ENCODE results near the gene LAMC2. TPM values are rescaled to one million over a fixed set of nuclear protein-coding genes. Genes with fewer than 3 reads are reported as not detected.
A peak's percentile ranks its signal among the peaks of the same experiment; 100 is the strongest.

LAMC2 gene
- total and polyA plus RNA-seq, 3 experiments from 2014 or later: not detected

- Histone ChIP-seq H3K27me3 (ENCODE audit: insufficient read depth, low read length, poor library complexity, severe bottlenecking) (no peaks in the 10 kb centered on the region), H3K27ac (ENCODE audit: low read depth, low read length) (no peak overlapping the region), H3K4me1 (ENCODE audit: insufficient read depth, low read length) (peaks cover 24% of the 10 kb centered on the region), H3K4me3 (ENCODE audit: low read length) (no peak overlapping the region), H3K9me3 (ENCODE audit: low read length) (no peaks in the 10 kb centered on the region), H3K36me3 (ENCODE audit: insufficient read depth, low read length) (no peaks in the 10 kb centered on the region)
- no peak for DNase-seq
- CTCF ChIA-PET: no interaction called here
- Mint-ChIP-seq H3K9me3 (no peaks in the 10 kb centered on the region), H3K36me3 (no peaks in the 10 kb centered on the region), H3K27me3 (peaks cover 2 to 14% of the 10 kb centered on the region in 2 donors), H3K4me1 (peaks cover 0 to 21% (median 9%) of the 10 kb centered on the region in 3 donors), H3K4me3 (no peak overlapping the region), H3K27ac (no peak overlapping the region)
- POLR2A ChIA-PET: no interaction called here
Measured at GRCh38 chr1:183218027-183218618, 32.1 kb downstream of the LAMC2 start.

GRCh38 chr1:183218971-183219615, 33.0 kb downstream of the LAMC2 start:
- no peak overlapping the region for H3K27ac ChIP-seq (ENCODE audit: low read depth, low read length)
- H3K27me3 Mint-ChIP-seq: peaks cover 0 to 11% of the 10 kb centered on the region in 2 donors
- no peak overlapping the region for H3K27ac Mint-ChIP-seq
- peaks cover 0 to 21% (median 9%) of the 10 kb centered on the region in 3 donors for H3K4me1 Mint-ChIP-seq
- no peaks in the 10 kb centered on the region for H3K9me3 Mint-ChIP-seq
- ChIA-PET POLR2A (no interaction called here), CTCF (no interaction called here)
- no peaks in the 10 kb centered on the region for H3K36me3 Mint-ChIP-seq
- H3K4me1 ChIP-seq (ENCODE audit: insufficient read depth, low read length): peaks cover 24% of the 10 kb centered on the region
- no peaks in the 10 kb centered on the region for H3K36me3 ChIP-seq (ENCODE audit: insufficient read depth, low read length)
- H3K4me3 ChIP-seq (ENCODE audit: low read length): peak overlapping the region; percentile 15
- H3K9me3 ChIP-seq (ENCODE audit: low read length): no peaks in the 10 kb centered on the region
- H3K4me3 Mint-ChIP-seq: no peak overlapping the region
- H3K27me3 ChIP-seq (ENCODE audit: insufficient read depth, low read length, poor library complexity, severe bottlenecking): no peaks in the 10 kb centered on the region
- peak in 3 of 5 donors; percentile 37 to 83 (median 51) for DNase-seq

- H3K4me1 ChIP-seq (ENCODE audit: insufficient read depth, low read length): peaks cover 24% of the 10 kb centered on the region
- H3K4me1 Mint-ChIP-seq: peaks cover 0 to 21% (median 9%) of the 10 kb centered on the region in 3 donors
- no peaks in the 10 kb centered on the region for H3K9me3 Mint-ChIP-seq
- H3K9me3 ChIP-seq (ENCODE audit: low read length): no peaks in the 10 kb centered on the region
- no peaks in the 10 kb centered on the region for H3K36me3 Mint-ChIP-seq
- no peaks in the 10 kb centered on the region for H3K27me3 ChIP-seq (ENCODE audit: insufficient read depth, low read length, poor library complexity, severe bottlenecking)
- no peak for DNase-seq
- H3K36me3 ChIP-seq (ENCODE audit: insufficient read depth, low read length): no peaks in the 10 kb centered on the region
- H3K4me3 Mint-ChIP-seq: no peak overlapping the region
- H3K4me3 ChIP-seq (ENCODE audit: low read length): no peak overlapping the region
- H3K27ac Mint-ChIP-seq: no peak overlapping the region
- H3K27me3 Mint-ChIP-seq: peaks cover 0 to 6% of the 10 kb centered on the region in 2 donors
- POLR2A ChIA-PET: no interaction called here
- H3K27ac ChIP-seq (ENCODE audit: low read depth, low read length): no peak overlapping the region
- CTCF ChIA-PET: no interaction called here
Measured at GRCh38 chr1:183219616-183220009, 33.5 kb downstream of the LAMC2 start.

GRCh38 chr1:183222909-183223308, 36.8 kb downstream of the LAMC2 start:
- H3K9me3 Mint-ChIP-seq: no peaks in the 10 kb centered on the region
- POLR2A ChIA-PET: no interaction called here
- H3K27me3 Mint-ChIP-seq: peaks cover 0 to 6% of the 10 kb centered on the region in 2 donors
- H3K4me3 ChIP-seq (ENCODE audit: low read length): no peak overlapping the region
- H3K4me1 ChIP-seq (ENCODE audit: insufficient read depth, low read length): peaks cover 24% of the 10 kb centered on the region
- no peaks in the 10 kb centered on the region for H3K9me3 ChIP-seq (ENCODE audit: low read length)
- DNase-seq: no peak
- peaks cover 0 to 20% (median 9%) of the 10 kb centered on the region in 3 donors for H3K4me1 Mint-ChIP-seq
- no peak overlapping the region for H3K4me3 Mint-ChIP-seq
- H3K36me3 ChIP-seq (ENCODE audit: insufficient read depth, low read length): no peaks in the 10 kb centered on the region
- H3K27ac ChIP-seq (ENCODE audit: low read depth, low read length): no peak overlapping the region
- H3K27me3 ChIP-seq (ENCODE audit: insufficient read depth, low read length, poor library complexity, severe bottlenecking): no peaks in the 10 kb centered on the region
- H3K27ac Mint-ChIP-seq: no peak overlapping the region
- CTCF ChIA-PET: no interaction called here
- no peaks in the 10 kb centered on the region for H3K36me3 Mint-ChIP-seq

GRCh38 chr1:183223467-183223866, 37.4 kb downstream of the LAMC2 start:
- peaks cover 0 to 17% (median 9%) of the 10 kb centered on the region in 3 donors for H3K4me1 Mint-ChIP-seq
- no peak overlapping the region for H3K27ac ChIP-seq (ENCODE audit: low read depth, low read length)
- H3K27me3 ChIP-seq (ENCODE audit: insufficient read depth, low read length, poor library complexity, severe bottlenecking): no peaks in the 10 kb centered on the region
- H3K27me3 Mint-ChIP-seq: peaks cover 0 to 6% of the 10 kb centered on the region in 2 donors
- H3K36me3 ChIP-seq (ENCODE audit: insufficient read depth, low read length): no peaks in the 10 kb centered on the region
- H3K9me3 Mint-ChIP-seq: no peaks in the 10 kb centered on the region
- H3K36me3 Mint-ChIP-seq: no peaks in the 10 kb centered on the region
- no peak overlapping the region for H3K4me3 ChIP-seq (ENCODE audit: low read length)
- peaks cover 20% of the 10 kb centered on the region for H3K4me1 ChIP-seq (ENCODE audit: insufficient read depth, low read length)
- CTCF ChIA-PET: no interaction called here
- DNase-seq: no peak
- no peaks in the 10 kb centered on the region for H3K9me3 ChIP-seq (ENCODE audit: low read length)
- POLR2A ChIA-PET: no interaction called here
- no peak overlapping the region for H3K4me3 Mint-ChIP-seq
- H3K27ac Mint-ChIP-seq: no peak overlapping the region

- Mint-ChIP-seq H3K4me1 (no peaks in the 10 kb centered on the region), H3K27ac (no peak overlapping the region), H3K4me3 (no peak overlapping the region), H3K36me3 (no peaks in the 10 kb centered on the region), H3K9me3 (no peaks in the 10 kb centered on the region), H3K27me3 (peaks cover 0 to 6% of the 10 kb centered on the region in 2 donors)
- CTCF ChIA-PET: no interaction called here
- Histone ChIP-seq H3K27me3 (ENCODE audit: insufficient read depth, low read length, poor library complexity, severe bottlenecking) (no peaks in the 10 kb centered on the region), H3K4me3 (ENCODE audit: low read length) (no peak overlapping the region), H3K36me3 (ENCODE audit: insufficient read depth, low read length) (no peaks in the 10 kb centered on the region), H3K9me3 (ENCODE audit: low read length) (no peaks in the 10 kb centered on the region), H3K4me1 (ENCODE audit: insufficient read depth, low read length) (no peaks in the 10 kb centered on the region), H3K27ac (ENCODE audit: low read depth, low read length) (no peak overlapping the region)
- POLR2A ChIA-PET: no interaction called here
- DNase-seq: no peak
Measured at GRCh38 chr1:183226361-183226760, 40.3 kb downstream of the LAMC2 start.

- Mint-ChIP-seq H3K4me1 (no peaks in the 10 kb centered on the region), H3K36me3 (no peaks in the 10 kb centered on the region), H3K9me3 (no peaks in the 10 kb centered on the region), H3K4me3 (no peak overlapping the region), H3K27me3 (peaks cover 0 to 6% of the 10 kb centered on the region in 2 donors), H3K27ac (no peak overlapping the region)
- no peak overlapping the region for H3K27ac ChIP-seq (ENCODE audit: low read depth, low read length)
- no peak for DNase-seq
- H3K36me3 ChIP-seq (ENCODE audit: insufficient read depth, low read length): no peaks in the 10 kb centered on the region
- ChIA-PET POLR2A (no interaction called here), CTCF (no interaction called here)
- no peaks in the 10 kb centered on the region for H3K27me3 ChIP-seq (ENCODE audit: insufficient read depth, low read length, poor library complexity, severe bottlenecking)
- no peaks in the 10 kb centered on the region for H3K9me3 ChIP-seq (ENCODE audit: low read length)
- no peaks in the 10 kb centered on the region for H3K4me1 ChIP-seq (ENCODE audit: insufficient read depth, low read length)
- no peak overlapping the region for H3K4me3 ChIP-seq (ENCODE audit: low read length)
Measured at GRCh38 chr1:183226963-183227362, 40.9 kb downstream of the LAMC2 start.

GRCh38 chr1:183227422-183228346, 41.6 kb downstream of the LAMC2 start:
- no peaks in the 10 kb centered on the region for H3K36me3 Mint-ChIP-seq
- peak in 1 of 5 donors; percentile 22 for DNase-seq
- H3K27me3 Mint-ChIP-seq: peaks cover 0 to 6% of the 10 kb centered on the region in 2 donors
- H3K9me3 Mint-ChIP-seq: no peaks in the 10 kb centered on the region
- POLR2A ChIA-PET: no interaction called here
- no peaks in the 10 kb centered on the region for H3K4me1 Mint-ChIP-seq
- CTCF ChIA-PET: no interaction called here
- H3K27ac Mint-ChIP-seq: no peak overlapping the region
- Histone ChIP-seq H3K4me3 (ENCODE audit: low read length) (no peak overlapping the region), H3K27me3 (ENCODE audit: insufficient read depth, low read length, poor library complexity, severe bottlenecking) (no peaks in the 10 kb centered on the region), H3K9me3 (ENCODE audit: low read length) (no peaks in the 10 kb centered on the region), H3K36me3 (ENCODE audit: insufficient read depth, low read length) (no peaks in the 10 kb centered on the region), H3K27ac (ENCODE audit: low read depth, low read length) (no peak overlapping the region), H3K4me1 (ENCODE audit: insufficient read depth, low read length) (no peaks in the 10 kb centered on the region)
- no peak overlapping the region for H3K4me3 Mint-ChIP-seq
